Lung (tissue), 12 donors: Measurements from ENCODE around the gene KCNK13. TPM values are rescaled to one million over a fixed set of nuclear protein-coding genes. Genes with fewer than 3 reads are reported as not detected.

ENCODE experiments used
- ATAC-seq: fragments of 200-7000 bp; cut with Tn5 transposase; one replicate; pipeline ENCODE4 v1.9.1; 2020; ENCODE audit warnings: moderate number of reproducible peaks; ENCODE audit not compliant: insufficient read depth, low FRiP score
- DNase-seq, 3 donors: peaks; one replicate each; pipeline ENCODE4 v3.0.0-alpha.2; 2013 to 2017
- H3K27ac ChIP-seq, 2 donors: one replicate each; pipeline ENCODE4 v1.5.1; 2013; ENCODE audit warnings: mild to moderate bottlenecking in 2 of 2, moderate library complexity in 2 of 2, control low read depth in 1 of 2, inconsistent platforms in 1 of 2, low read depth in 1 of 2, low read length in 1 of 2
- H3K27me3 ChIP-seq, 3 donors: one replicate each; pipeline ENCODE4 v1.5.1; 2013; ENCODE audit warnings: low read length in 2 of 3; ENCODE audit not compliant: control insufficient read depth in 3 of 3, insufficient read depth in 3 of 3
- H3K36me3 ChIP-seq, 4 donors: one replicate each; pipeline ENCODE4 v1.5.1; 2013; ENCODE audit warnings: low read length in 4 of 4, mild to moderate bottlenecking in 1 of 4, moderate library complexity in 1 of 4; ENCODE audit not compliant: control insufficient read depth in 4 of 4, insufficient read depth in 4 of 4
- H3K4me1 ChIP-seq, 5 donors: one replicate each; pipeline ENCODE4 v1.5.1; 2013; ENCODE audit warnings: low read length in 5 of 5, mild to moderate bottlenecking in 2 of 5, moderate library complexity in 1 of 5; ENCODE audit not compliant: control insufficient read depth in 5 of 5, insufficient read depth in 5 of 5
- H3K4me3 ChIP-seq: one replicate; pipeline ENCODE4 v1.5.1; 2013; ENCODE audit warnings: mild to moderate bottlenecking, control low read depth, moderate library complexity
- H3K9ac ChIP-seq, 2 donors: one replicate each; pipeline ENCODE4 v1.5.1; 2013; ENCODE audit warnings: low read length in 2 of 2, control low read depth in 1 of 2; ENCODE audit not compliant: insufficient read depth in 1 of 2
- H3K9me3 ChIP-seq, 4 donors: one replicate each; pipeline ENCODE4 v1.5.1; 2013; ENCODE audit warnings: low read length in 3 of 4, mild to moderate bottlenecking in 1 of 4, moderate library complexity in 1 of 4; ENCODE audit not compliant: control insufficient read depth in 4 of 4, insufficient read depth in 3 of 4
- CTCF ChIP-seq: IDR thresholded peaks from 2 replicates; pipeline ENCODE4 v1.5.1; 2012; ENCODE audit warnings: mild to moderate bottlenecking; ENCODE audit errors: control extremely low read depth, extremely low read depth
- WGBS, 2 donors: extraction: QIAGEN DNeasy Blood & Tissue Kit; methylation state at CpG; one replicate each; pipeline ENCODE4 v1.1.7; 2013; 5-methylcytosine and 5-hydroxymethylcytosine counted together
- polyA plus RNA-seq, 2 donors: library from polyadenylated mRNA; stranded (reverse); fragments of 200-250 nt; gene quantifications; one replicate each; pipeline ENCODE4 v1.2.1, GENCODE V29; 2013
- total RNA-seq, 2 donors: library from RNA; depleted of rRNA in 1 of 2; stranded (reverse); fragments of >200 nt in 1 of 2; gene quantifications; one replicate each; pipeline ENCODE4 v1.2.1, GENCODE V29; 2014 to 2021
- donor health status: control.
- donor health status: control.
- donor health status: Bipolar disorder and iron deficiency.
- donor health status: healthy.
- donor health status: DM: yes; HTN: yes; CAD: no.

Gene KCNK13
- total and polyA plus RNA-seq, 4 donors, result 0.34 to 1.4 (median 0.57) TPM

- Histone ChIP-seq H3K36me3 (no peaks in the 10 kb centered on the region), H3K4me1 (peaks cover 0 to 2% (median 0%) of the 10 kb centered on the region in 5 donors), H3K9ac (no peak overlapping the region), H3K9me3 (no peaks in the 10 kb centered on the region), H3K4me3 (no peak overlapping the region), H3K27me3 (peaks cover 0 to 2% (median 0%) of the 10 kb centered on the region in 3 donors), H3K27ac (no peak overlapping the region)
- DNase-seq (no peak), ATAC-seq (no peak)
- WGBS, 2 donors, result 0 to 84% methylated on average over 1 of the region's 1 CpG
- TF ChIP-seq CTCF, result no peak
Measured at GRCh38 chr14:90115780-90116179, 54.0 kb downstream of the KCNK13 start.

GRCh38 chr14:90116444-90116843, 54.6 kb downstream of the KCNK13 start:
- Histone ChIP-seq H3K4me3 (no peak overlapping the region), H3K9me3 (no peaks in the 10 kb centered on the region), H3K27me3 (peaks cover 0 to 2% (median 0%) of the 10 kb centered on the region in 3 donors), H3K36me3 (no peaks in the 10 kb centered on the region), H3K9ac (no peak overlapping the region), H3K4me1 (peaks cover 0 to 2% (median 0%) of the 10 kb centered on the region in 5 donors), H3K27ac (no peak overlapping the region)
- no peak for DNase-seq
- TF ChIP-seq CTCF, result no peak
- no peak for ATAC-seq
- 72 to 88% methylated on average over 8 of the region's 8 CpGs for WGBS, 2 donors

- DNase-seq (no peak), ATAC-seq (no peak)
- Histone ChIP-seq H3K9ac (no peak overlapping the region), H3K27ac (no peak overlapping the region), H3K4me1 (peaks cover 0 to 2% (median 0%) of the 10 kb centered on the region in 5 donors), H3K9me3 (no peaks in the 10 kb centered on the region), H3K36me3 (no peaks in the 10 kb centered on the region), H3K27me3 (no peaks in the 10 kb centered on the region), H3K4me3 (no peak overlapping the region)
- TF ChIP-seq CTCF, result no peak
- WGBS, 2 donors, result 74 to 86% methylated on average over 3 of the region's 3 CpGs
Measured at GRCh38 chr14:90118027-90118426, 56.2 kb downstream of the KCNK13 start.

DNA sequence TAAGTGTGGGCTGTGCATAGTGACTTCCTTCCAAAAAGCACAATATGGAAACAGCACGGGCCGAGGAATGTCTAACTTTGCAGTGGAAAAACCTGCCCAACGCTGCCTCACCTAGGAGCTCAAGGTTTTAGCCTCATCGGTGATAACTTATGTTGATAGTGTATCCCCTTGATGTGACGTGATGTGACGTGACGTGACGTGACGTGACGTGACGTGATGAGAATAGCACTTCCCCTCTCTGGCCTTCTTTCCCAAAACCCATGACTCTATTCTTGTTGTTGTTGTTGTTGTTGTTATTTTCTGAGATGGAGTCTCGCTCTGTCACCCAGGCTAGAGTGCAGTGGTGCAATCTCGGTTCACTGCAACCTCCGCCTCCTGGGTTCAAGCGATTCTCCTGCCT, 64.5 kb downstream of the KCNK13 start:
- H3K27ac ChIP-seq, result no peak overlapping the region
- ATAC-seq (no peak), DNase-seq (no peak)
- WGBS, 2 donors, result 93 to 95% methylated on average over 15 of the region's 15 CpGs
- H3K9ac ChIP-seq, result no peak overlapping the region
- H3K4me3 ChIP-seq, result no peak overlapping the region
- no peaks in the 10 kb centered on the region for H3K27me3 ChIP-seq
- H3K9me3 ChIP-seq, result no peaks in the 10 kb centered on the region
- H3K4me1 ChIP-seq, result no peaks in the 10 kb centered on the region
- TF ChIP-seq CTCF, result no peak
- no peaks in the 10 kb centered on the region for H3K36me3 ChIP-seq
